Choroid plexus epithelial cell (primary cell): ENCODE data around the gene ZNF778.

Source experiments
- DNase-seq: peaks from one replicate; pipeline ENCODE4 v3.0.0-alpha.2; 2010; ENCODE audit warnings: low read depth
- H3K4me3 ChIP-seq: 2 replicates; pipeline ENCODE4 v1.5.1; 2011; ENCODE audit warnings: low read depth, mild to moderate bottlenecking, control low read depth, low read length, moderate library complexity
- TF ChIP-seq, protein P1 (sequence below): conservative IDR thresholded peaks from 2 replicates; pipeline ENCODE4 v1.5.1; 2011; ENCODE audit warnings: low read depth, mild to moderate bottlenecking, control low read depth, inconsistent platforms, low read length, moderate library complexity

Gene ZNF778

DNA sequence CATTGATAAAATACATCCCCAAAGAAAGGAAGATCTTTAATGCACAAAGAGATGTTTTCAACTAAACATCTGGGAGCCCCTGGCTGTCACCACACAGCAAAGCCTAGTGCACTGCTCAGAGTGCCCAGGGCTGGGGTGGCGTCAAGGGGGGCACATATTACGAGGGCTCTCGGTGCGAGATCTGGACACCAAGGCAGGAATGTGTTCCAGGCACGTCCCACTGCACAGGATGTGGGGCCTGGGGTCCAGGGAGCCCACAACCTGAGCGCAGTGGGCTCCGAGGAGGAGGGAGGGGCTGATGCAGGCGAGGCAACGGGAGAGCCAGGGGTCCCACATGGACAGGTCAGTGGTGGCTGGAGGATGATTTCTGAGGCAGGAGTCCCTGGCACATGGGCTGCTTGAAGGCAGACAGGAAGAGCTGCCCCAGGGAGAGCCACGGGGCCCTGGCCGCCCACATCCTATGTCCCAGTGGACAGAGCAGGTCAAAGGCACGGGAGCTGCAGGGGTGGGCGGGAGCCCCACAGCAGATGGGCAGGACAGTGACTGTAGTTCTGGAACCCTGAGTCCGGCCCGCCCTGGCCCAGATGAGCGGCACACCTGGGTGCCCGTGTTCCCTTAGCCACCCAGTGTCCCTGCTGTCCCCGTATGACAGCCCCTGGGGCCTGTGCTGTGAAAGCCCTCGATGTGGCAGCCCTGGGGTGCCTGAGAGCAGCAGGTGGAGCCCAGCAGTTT is 56.4 kb downstream of the ZNF778 start:
- no peak overlapping the region for H3K4me3 ChIP-seq
- TF ChIP-seq, protein P1, sequence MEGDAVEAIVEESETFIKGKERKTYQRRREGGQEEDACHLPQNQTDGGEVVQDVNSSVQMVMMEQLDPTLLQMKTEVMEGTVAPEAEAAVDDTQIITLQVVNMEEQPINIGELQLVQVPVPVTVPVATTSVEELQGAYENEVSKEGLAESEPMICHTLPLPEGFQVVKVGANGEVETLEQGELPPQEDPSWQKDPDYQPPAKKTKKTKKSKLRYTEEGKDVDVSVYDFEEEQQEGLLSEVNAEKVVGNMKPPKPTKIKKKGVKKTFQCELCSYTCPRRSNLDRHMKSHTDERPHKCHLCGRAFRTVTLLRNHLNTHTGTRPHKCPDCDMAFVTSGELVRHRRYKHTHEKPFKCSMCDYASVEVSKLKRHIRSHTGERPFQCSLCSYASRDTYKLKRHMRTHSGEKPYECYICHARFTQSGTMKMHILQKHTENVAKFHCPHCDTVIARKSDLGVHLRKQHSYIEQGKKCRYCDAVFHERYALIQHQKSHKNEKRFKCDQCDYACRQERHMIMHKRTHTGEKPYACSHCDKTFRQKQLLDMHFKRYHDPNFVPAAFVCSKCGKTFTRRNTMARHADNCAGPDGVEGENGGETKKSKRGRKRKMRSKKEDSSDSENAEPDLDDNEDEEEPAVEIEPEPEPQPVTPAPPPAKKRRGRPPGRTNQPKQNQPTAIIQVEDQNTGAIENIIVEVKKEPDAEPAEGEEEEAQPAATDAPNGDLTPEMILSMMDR = no peak
- no peak for DNase-seq

- TF ChIP-seq, protein P1 = no peak
- DNase-seq = no peak
- H3K4me3 ChIP-seq = no peak overlapping the region
Observed at GRCh38 chr16:89274561-89275283, 57.2 kb downstream of the ZNF778 start.

GRCh38 chr16:89275284-89275584 is 57.7 kb downstream of the ZNF778 start:
- no peak overlapping the region for H3K4me3 ChIP-seq
- TF ChIP-seq, protein P1 = no peak
- DNase-seq = no peak

- DNase-seq = no peak
- TF ChIP-seq, protein P1 = no peak
- H3K4me3 ChIP-seq = no peak overlapping the region
Observed at GRCh38 chr16:89275837-89276720, 58.6 kb downstream of the ZNF778 start.

- TF ChIP-seq, protein P1 = no peak
- H3K4me3 ChIP-seq = no peak overlapping the region
- DNase-seq = no peak
Observed at GRCh38 chr16:89277049-89277448, 59.5 kb downstream of the ZNF778 start.

- no peak overlapping the region for H3K4me3 ChIP-seq
- DNase-seq = no peak
- TF ChIP-seq, protein P1 = no peak
Observed at GRCh38 chr16:89277641-89278341, 60.3 kb downstream of the ZNF778 start.
